ENCODE data around the gene RNASEH2B.

Gene RNASEH2B

GRCh38 chr13:50995854-50996253 is 86.3 kb downstream of the RNASEH2B start:
- Histone ChIP-seq H3K79me2 (ENCODE audit: insufficient read depth, low read length) (no peaks in the 10 kb centered on the region), H3K27ac (ENCODE audit: low read depth, low read length) (no peak overlapping the region), H3K27me3 (ENCODE audit: low read length) (no peaks in the 10 kb centered on the region), H3K9me3 (ENCODE audit: insufficient read depth, low read length) (no peaks in the 10 kb centered on the region), H3F3A (ENCODE audit: insufficient read depth) (no peaks in the 10 kb centered on the region), H3K4me2 (ENCODE audit: low read depth, low read length, poor library complexity, severe bottlenecking) (no peak overlapping the region), H3K36me3 (ENCODE audit: low read length) (no peaks in the 10 kb centered on the region), H3K4me3 (ENCODE audit: insufficient read depth, low read length, poor library complexity, severe bottlenecking) (no peak overlapping the region), H3K9ac (ENCODE audit: low read length) (no peak overlapping the region), H3K9me2 (replicated peaks; ENCODE audit: insufficient read depth, low read length) (no peaks in the 10 kb centered on the region), H4K20me1 (ENCODE audit: low read depth, low read length) (no peaks in the 10 kb centered on the region), H2AFZ (ENCODE audit: low read depth, low read length, severe bottlenecking) (no peak overlapping the region)
- no peak for TF ChIP-seq CTCF (IDR thresholded peaks at IDR 0.05; ENCODE audit: insufficient read depth, low read length, poor library complexity, severe bottlenecking)
- TF ChIP-seq EZH2phosphoT487 (conservative IDR thresholded peaks at IDR 0.05; ENCODE audit: low read length) = no peak

GRCh38 chr13:50998326-50998725 is 88.7 kb downstream of the RNASEH2B start:
- Histone ChIP-seq H3K36me3 (ENCODE audit: low read length) (no peaks in the 10 kb centered on the region), H3K79me2 (ENCODE audit: insufficient read depth, low read length) (no peaks in the 10 kb centered on the region), H2AFZ (ENCODE audit: low read depth, low read length, severe bottlenecking) (no peak overlapping the region), H3K4me2 (ENCODE audit: low read depth, low read length, poor library complexity, severe bottlenecking) (no peak overlapping the region), H3K4me3 (ENCODE audit: insufficient read depth, low read length, poor library complexity, severe bottlenecking) (no peak overlapping the region), H3K9ac (ENCODE audit: low read length) (no peak overlapping the region), H3F3A (ENCODE audit: insufficient read depth) (no peaks in the 10 kb centered on the region), H3K9me3 (ENCODE audit: insufficient read depth, low read length) (no peaks in the 10 kb centered on the region), H3K27ac (ENCODE audit: low read depth, low read length) (no peak overlapping the region), H4K20me1 (ENCODE audit: low read depth, low read length) (no peaks in the 10 kb centered on the region), H3K27me3 (ENCODE audit: low read length) (no peaks in the 10 kb centered on the region), H3K9me2 (replicated peaks; ENCODE audit: insufficient read depth, low read length) (no peaks in the 10 kb centered on the region)
- TF ChIP-seq EZH2phosphoT487 (conservative IDR thresholded peaks at IDR 0.05; ENCODE audit: low read length) (no peak), CTCF (IDR thresholded peaks at IDR 0.05; ENCODE audit: insufficient read depth, low read length, poor library complexity, severe bottlenecking) (no peak)

GRCh38 chr13:50999641-51000040 is 90.0 kb downstream of the RNASEH2B start:
- Histone ChIP-seq H3K4me2 (ENCODE audit: low read depth, low read length, poor library complexity, severe bottlenecking) (no peak overlapping the region), H3K4me3 (ENCODE audit: insufficient read depth, low read length, poor library complexity, severe bottlenecking) (no peak overlapping the region), H2AFZ (ENCODE audit: low read depth, low read length, severe bottlenecking) (no peak overlapping the region), H3K27me3 (ENCODE audit: low read length) (no peaks in the 10 kb centered on the region), H3K79me2 (ENCODE audit: insufficient read depth, low read length) (no peaks in the 10 kb centered on the region), H3K9me2 (replicated peaks; ENCODE audit: insufficient read depth, low read length) (no peaks in the 10 kb centered on the region), H3K36me3 (ENCODE audit: low read length) (no peaks in the 10 kb centered on the region), H3K9ac (ENCODE audit: low read length) (no peak overlapping the region), H4K20me1 (ENCODE audit: low read depth, low read length) (no peaks in the 10 kb centered on the region), H3F3A (ENCODE audit: insufficient read depth) (no peaks in the 10 kb centered on the region), H3K27ac (ENCODE audit: low read depth, low read length) (no peak overlapping the region), H3K9me3 (ENCODE audit: insufficient read depth, low read length) (no peaks in the 10 kb centered on the region)
- TF ChIP-seq EZH2phosphoT487 (conservative IDR thresholded peaks at IDR 0.05; ENCODE audit: low read length) (no peak), CTCF (IDR thresholded peaks at IDR 0.05; ENCODE audit: insufficient read depth, low read length, poor library complexity, severe bottlenecking) (no peak)

All from SU-DHL-6 (cell line).